Measurements from ENCODE around the gene VSTM4.

VSTM4 gene

DNA sequence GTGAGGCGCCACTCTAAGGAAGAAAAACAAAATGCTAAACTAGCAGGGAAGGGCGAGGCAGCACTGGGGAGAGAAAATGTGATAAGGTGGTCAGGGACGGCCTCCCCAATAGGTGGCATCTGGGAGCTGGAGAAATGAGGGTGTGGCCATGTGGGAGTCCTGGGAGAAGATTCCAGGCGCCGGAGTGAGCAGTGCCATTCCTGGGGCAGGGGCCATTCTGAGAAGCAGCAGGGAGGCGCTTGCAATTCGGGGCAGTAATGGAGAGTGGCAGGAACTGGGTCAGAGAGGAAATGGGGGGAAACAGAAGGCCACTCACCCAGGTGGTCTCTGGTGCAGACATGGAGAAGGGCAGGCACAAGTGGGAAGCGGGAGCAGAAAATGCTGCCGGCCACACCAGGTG lies 113.9 kb downstream of the VSTM4 start:
- peak; percentile 1 for DNase-seq

DNA sequence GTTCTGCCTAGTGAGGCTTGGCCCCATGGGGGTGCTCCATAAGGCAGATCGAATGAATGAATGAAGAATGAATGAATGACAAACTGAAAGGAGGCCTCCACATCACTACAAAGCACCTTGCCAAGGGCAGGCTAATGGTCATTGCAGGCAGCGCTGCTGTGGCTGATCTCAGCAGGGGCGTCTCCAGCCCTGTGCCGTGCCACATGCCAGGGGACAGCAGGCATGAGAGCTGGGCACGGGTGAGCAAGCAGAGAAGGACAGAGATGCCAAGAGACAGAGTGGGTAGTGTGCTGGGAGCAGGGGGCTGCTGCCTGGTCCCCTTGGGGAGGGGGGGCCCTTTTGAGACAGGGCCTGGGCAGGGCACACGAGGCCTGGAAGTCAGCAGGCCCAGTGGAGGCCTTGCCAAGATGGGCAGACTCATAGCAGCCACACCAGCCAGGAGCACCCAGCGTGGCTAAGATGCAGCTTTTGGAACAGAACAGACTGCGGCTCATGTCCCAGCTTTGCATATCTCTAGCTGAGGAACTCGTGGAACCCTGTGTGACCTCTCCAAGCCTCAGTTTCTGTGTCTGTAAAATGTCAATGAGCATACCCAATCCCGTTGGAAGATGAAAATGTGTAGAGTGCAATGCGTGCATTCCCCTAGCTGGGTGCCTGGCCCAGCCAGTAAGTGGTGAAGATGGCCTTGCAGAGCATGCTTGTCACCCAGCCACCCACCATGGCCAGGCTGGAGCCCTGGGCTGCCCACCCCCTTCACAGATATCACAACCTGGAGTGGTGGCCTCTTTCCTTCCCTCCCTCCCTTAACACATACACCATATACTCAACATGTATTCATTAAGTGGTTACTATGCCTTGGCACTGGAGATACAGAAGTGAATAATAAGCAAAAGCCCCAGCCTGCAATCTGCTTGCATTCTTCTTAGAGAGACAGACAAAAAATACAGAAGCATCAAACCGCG lies 114.6 kb downstream of the VSTM4 start:
- no peak for DNase-seq

DNA sequence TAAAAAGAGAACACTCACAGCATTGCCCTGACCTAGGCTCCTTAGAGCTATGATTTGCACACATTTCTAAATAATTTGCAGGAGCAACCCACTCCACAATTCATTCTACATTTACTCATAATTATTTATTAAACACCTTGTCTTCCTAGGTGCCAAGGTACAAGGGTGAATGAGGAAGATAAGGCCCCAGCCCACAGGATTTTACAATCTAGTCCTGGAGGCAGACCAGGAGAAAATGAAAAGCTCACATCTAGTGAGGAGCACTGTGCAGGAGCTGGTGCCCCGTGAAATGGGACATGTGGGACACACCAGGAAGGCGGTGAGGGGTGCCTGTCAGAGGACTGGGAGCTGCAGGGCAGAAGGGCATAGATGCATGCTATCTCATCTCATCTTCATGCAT lies 116.0 kb downstream of the VSTM4 start:
- DNase-seq, result no peak

DNA sequence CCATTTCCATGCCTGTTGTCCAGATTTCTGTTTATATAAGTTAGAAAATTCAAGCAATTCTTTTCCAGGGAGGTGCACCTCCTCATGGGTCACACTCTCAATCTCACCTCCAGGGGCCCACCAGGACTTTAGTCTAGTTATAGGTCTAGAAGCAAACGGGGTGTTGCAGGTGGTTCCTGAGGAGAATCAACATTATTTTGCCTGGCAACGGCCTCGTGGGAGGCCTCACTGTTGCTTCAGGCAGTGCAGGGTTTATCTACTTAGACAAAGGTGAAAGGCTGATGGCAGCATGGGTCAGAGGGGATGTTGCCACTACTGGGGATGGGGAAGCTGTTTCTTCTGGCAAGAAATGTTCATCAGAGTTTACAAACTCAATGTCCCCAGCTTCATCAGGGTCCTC lies 119.0 kb downstream of the VSTM4 start:
- DNase-seq, result no peak

DNA sequence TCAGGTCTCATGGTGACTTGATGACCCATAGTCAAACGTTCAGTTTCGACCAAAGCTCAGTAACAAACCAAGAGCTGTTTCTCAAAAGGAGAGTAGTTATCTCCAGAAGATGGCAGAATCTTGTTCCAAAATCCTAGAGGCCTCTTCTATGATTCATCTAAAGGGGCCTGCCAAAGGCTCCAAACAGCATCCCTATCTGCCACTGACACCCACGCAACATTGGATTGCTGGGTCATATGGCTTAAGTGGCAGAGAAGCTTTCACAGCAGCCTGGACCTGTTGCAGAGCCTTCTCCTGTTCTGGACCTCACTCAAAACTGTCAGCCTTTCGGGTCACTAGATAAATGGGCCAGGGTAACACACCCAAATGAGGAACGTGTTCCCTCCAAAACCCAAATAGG lies 121.7 kb downstream of the VSTM4 start:
- DNase-seq, result no peak

DNA sequence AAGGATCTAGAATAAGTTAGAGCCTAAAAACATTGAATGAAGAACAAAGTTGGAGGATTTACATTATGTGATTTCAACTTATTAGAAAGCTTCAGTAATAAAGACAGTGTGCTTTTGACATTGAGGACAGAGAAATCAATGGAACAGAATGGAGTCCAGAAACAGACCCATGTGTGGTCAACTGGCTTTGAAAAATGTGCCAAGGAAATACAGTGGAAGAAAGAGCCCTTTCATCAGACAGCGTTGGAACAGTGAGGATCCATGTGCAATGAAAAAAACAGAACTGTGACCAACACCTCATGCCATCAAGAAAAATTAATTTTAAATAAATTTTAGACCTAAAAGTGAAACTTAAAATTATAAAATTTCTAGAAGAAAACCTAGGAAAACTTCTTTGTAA lies 125.1 kb downstream of the VSTM4 start:
- DNase-seq, result no peak

DNA sequence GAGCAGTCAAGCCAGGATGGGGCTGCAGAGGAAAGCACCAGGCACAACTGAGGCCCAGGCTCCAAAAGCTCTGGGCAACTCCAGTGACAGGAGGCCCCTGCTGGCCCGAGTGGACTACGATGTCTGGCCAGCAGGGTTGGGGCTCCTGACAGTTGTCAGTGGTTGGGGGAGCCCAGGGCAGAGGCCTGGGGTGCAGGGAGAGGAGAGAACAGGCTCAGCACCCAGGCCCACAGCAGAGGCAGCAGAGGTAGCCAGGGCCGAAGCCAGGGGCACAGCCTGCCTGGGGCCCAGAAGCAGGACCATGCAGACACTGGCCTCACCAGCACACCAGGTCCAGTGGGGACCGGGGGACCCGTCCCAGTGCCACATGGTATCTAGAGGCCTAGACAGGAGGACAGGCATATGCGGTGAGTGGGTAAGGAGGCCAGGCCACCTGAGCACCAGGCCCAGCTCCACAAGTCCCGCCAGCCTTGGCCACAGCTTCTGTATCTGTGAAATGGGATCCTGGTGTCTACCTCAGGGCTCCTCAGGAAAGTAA lies 129.6 kb downstream of the VSTM4 start:
- DNase-seq, result no peak

DNA sequence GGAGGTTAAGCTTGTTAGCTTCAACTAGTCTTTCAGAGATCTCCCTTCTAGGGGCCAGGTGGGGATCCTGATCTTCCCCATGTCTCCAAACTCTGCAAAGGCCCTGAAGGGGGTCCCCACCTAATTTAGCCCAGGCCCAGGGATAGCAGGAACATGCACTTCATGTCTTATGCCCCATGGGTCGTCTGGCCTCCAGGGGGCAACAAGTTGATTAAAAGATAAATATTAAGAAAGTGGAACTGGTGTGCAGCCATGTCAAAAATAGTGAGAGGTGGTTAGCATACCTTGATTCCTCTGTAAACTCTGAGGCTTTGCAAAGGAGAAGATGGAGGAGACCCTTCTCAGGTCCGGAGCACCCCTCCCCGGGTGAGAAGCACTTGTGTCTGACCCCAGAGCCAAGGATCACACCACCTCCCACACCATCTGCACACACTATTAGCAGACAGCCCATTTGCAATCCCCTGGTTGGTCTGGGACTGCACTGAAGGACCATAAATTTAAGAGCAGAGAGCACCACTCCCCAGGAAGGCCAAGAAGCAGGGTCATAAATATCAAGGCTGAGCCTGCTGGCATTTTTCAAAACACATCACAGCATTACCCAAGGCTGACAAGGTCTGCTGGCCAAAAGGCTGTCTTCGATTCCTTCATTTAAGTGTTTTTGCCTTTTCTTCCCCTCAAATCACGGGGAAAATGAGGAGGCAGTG lies 131.5 kb downstream of the VSTM4 start:
- no peak for DNase-seq

DNA sequence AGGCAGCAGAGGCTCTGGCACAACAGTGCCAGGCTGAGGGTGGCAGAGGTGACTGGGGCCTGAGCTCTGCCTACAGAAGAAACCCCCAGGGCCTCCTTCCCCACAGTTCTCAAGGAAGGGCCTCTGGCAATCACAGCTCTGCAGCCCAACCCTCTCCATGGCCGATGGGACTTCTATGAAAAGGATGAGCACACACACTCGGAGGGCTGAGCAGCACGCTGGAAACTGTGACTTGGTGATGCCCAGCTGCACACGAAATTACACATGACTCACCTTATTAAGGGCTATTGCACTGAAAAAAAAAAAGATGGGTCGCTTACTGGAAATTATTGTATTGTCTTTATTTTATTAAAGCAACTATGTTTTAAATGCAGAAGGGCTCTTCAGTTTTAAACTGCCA lies 132.7 kb downstream of the VSTM4 start:
- no peak for DNase-seq

DNA sequence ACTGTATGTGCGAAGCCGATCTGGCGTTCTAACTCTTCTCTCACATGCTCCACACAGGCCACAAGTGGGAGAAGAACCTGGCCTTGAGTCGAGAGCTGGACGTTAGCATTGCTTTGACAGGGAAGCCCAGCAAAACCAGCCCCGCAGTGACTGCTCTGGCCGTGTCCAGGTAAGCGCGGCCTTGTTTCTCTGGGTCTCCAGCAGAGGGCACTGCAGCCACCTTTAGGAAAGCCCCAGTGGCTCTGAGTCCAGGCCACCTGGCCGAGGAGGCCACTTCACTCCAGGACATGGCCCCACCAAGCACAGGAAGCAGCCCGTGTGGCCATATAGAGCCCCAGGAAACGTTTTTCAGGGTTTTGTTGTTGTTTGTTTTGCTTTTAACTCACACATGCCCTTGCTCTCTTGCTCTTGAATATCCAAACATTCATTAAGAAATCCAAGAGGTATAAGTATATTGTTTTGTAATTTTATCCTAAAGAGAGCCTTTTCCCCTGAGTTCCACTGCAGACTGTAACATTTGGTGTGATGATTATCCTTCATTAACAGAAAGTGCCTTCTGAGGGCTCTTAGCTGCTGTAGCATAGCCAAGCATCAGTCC lies 133.9 kb downstream of the VSTM4 start:
- DNase-seq, result peak; percentile 5

DNA sequence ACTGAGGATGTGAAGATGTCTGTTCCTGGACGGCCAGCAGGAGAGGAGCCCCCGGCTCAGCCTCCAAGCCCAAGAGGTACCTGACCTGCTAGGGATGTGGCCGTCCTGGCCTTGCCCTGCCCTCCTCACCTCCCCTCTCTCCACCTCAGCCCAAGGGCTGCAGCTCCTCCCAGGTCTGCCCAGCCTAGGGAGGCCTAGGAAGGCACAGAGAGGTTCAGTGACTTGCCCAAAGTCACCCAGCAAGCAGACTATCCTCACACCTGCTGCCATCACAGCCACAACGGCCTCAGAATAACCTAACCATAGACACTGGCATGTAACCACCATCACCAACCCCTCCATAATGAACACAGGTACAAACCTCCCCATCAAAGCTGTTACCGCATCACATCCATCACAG lies 137.0 kb downstream of the VSTM4 start:
- no peak for DNase-seq

DNA sequence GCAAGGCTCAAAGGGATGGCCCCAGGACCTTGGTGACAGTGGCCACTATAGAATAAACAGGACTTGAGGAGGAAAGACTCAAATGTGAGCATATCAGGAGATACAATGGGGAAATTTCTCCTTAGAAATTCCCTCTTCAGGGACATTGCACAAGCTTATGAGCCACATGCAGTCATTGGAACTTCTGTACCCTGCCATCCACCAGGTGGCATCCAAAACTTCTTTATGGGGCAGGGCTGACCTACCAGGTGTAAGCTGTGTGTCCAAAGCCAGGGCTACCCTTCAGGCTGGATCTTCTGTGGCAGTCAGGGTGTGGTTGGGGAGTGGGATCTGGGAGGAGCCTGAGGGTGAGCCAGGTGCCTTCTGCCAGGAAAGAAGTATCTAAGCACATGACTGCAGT lies 139.1 kb downstream of the VSTM4 start:
- no peak for DNase-seq

DNA sequence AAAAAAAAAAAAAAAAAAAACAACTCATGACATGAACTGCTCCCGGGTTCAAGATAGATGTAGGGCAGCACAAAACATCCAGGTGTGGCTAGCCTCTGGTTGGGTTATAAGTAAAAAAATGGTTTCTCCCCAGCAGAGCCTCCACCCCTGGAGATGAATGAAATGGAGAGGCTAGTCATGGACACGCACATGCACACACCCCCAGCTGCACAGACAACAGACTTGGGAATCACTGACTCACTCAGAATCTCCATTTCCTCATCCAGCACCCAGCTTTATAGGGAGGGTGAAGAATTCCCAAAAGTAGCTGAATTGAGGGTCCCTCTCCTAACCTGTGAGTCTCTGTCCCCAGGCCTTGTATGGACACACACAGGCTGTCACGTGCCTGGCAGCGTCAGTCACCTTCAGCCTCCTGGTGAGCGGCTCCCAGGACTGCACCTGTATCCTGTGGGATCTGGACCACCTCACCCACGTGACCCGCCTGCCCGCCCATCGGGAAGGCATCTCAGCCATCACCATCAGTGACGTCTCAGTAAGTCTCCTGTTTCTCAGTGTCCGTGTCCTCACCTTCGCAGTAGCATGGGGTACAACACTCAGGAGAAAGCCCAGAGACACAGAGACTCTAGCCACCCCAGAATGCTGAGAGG lies 140.7 kb downstream of the VSTM4 start:
- DNase-seq, result no peak

DNA sequence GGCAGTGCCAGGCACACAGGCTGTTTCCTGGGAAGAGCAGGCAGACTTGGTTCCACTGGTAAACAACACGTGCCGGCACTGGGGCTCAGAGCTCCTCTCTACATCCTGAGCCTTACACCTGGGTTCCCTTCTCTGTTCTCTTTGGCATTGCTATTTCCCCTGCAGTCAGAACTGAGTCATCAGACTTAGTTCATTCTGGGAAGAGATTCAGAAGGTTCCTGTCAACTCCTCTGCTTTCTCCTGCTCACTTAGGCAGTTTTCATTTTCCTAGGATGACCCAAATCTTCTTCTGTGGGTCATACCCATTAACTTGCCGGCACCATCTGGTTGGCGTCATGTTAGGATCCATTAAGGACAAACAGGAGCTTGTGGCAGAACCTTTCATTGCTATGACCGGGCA lies 142.3 kb downstream of the VSTM4 start:
- DNase-seq, result no peak

DNA sequence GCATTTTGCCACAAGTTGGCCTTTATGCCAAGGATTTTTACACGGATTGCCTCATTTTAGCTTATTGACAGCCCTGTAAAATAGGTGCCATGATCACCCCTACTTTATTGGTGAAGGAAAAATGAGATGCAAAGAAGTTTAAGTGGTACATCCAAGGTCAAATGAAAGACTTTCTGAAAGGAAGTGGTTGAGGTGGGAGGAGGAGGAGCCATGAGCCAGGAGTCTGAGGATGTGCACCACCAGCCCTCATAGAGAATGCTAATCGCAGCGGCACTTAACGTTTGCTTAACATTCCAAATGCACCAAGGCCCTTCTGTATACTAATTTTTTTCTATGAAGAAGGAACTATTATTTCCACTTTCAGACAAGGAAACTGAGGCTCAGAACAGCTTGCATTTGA lies 144.7 kb downstream of the VSTM4 start:
- DNase-seq, result no peak

DNA sequence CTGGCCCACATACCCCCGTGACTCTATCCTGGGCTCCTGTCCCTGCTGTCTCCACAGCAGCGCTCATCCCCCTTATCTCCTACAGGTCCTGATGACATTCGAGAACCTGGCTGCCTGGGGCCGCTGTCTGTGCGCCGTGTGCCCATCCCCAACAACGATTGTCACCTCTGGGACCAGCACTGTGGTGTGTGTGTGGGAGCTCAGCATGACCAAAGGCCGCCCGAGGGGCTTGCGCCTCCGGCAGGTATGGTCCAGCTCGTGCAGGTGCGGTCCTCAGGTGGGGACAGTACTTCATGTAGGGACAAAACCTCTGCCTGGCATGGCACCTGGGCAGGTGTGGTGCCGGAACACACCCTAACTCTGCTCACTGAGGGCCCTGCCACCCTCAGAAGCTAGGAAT lies 145.3 kb downstream of the VSTM4 start:
- DNase-seq, result no peak

DNA sequence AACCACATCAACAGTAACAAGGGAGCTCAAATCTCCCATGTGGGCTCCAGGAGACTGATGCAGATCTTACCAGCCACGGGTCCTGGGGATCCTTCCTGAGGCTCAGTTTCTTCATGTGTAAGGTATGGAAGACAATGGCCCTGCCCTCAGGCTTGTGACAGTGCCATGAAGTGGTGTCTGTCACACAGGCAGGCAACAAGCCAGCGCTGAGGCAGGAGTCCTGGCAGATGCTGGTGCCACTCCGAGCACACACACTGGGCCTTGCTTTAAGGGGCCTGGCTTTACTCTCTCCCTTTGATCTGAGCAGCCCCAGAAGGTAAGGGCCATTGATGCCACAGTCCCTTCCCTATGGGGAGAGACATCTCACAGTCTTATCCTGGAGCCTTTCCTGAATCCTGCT lies 147.3 kb downstream of the VSTM4 start:
- DNase-seq, result no peak

DNA sequence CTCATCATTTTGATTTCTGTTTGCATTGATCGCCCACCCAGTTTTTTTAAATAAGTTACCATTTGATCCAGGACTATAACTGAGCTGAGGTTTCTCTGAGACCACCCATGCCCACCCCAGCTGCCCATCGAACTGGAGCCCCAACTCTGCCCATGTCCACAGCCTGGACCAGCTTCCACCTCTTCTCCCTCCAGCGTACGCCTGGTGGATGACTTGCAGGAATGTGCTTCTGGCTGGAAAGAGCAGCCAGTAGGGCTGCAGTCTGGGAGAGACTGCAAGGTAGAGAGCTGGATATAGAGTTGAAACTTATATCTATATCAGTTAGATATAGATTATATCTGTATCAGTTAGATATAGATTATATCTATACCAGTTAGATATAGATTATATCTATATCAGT lies 149.9 kb downstream of the VSTM4 start:
- no peak for DNase-seq

All from NCI-H1092 (cell line).